IMR-90 (cell line): ENCODE results near the gene CTCFL. TPM values are rescaled to one million over a fixed set of nuclear protein-coding genes. Genes with fewer than 3 reads are reported as not detected.

ENCODE experiments used
- ATAC-seq: fragments of 200-7000 bp; cut with Tn5 transposase; 2 replicates; pipeline ENCODE4 v1.9.1; 2020; ENCODE audit warnings: low read depth, mild to moderate bottlenecking, moderate library complexity
- BruUV-seq: library from RNA; stranded (reverse); fragments of 400-500 nt; replicated peaks from 2 replicates; lab custom pipeline; 2021; lab: Mats Ljungman, UMichigan
- CTCF ChIA-PET: fragments of 300-600 bp; formaldehyde crosslinking; extraction: SDS; loops from one replicate; lab custom pipeline; 2021; ENCODE audit warnings: antibody characterized with exemption; lab: Yijun Ruan, JAX
- POLR2A ChIA-PET: fragments of 300-600 bp; sonication (Branson Sonifier 250); formaldehyde crosslinking; loops from one replicate; lab custom pipeline; 2022; ENCODE audit warnings: antibody characterized with exemption; ENCODE audit not compliant: unreplicated experiment; lab: Charles Lee
- DNase-seq: peaks from one replicate; pipeline ENCODE4 v3.0.0; 2013
- H2AFZ ChIP-seq: replicated peaks from 2 replicates; pipeline ENCODE3; 2013; ENCODE audit warnings: low read length, mild to moderate bottlenecking; ENCODE audit not compliant: poor library complexity
- H2AK5ac ChIP-seq: 2 replicates; pipeline ENCODE4 v1.6.1; 2013; ENCODE audit warnings: low read depth, low read length, inconsistent platforms
- H2AK9ac ChIP-seq: replicated peaks from 2 replicates; pipeline ENCODE3; 2013; ENCODE audit warnings: mild to moderate bottlenecking, low read depth, low read length, moderate library complexity; ENCODE audit not compliant: poor library complexity
- H2BK120ac ChIP-seq: 2 replicates; pipeline ENCODE4 v1.6.1; 2013; ENCODE audit warnings: low read depth, low read length, inconsistent platforms
- H2BK15ac ChIP-seq: 3 replicates; pipeline ENCODE4 v1.6.1; 2013; ENCODE audit warnings: low read depth, low read length, inconsistent platforms
- H2BK20ac ChIP-seq: 2 replicates; pipeline ENCODE4 v1.6.1; 2013; ENCODE audit warnings: low read depth, mild to moderate bottlenecking, inconsistent platforms, low read length, moderate library complexity
- H2BK5ac ChIP-seq: 2 replicates; pipeline ENCODE4 v1.6.1; 2013; ENCODE audit warnings: mild to moderate bottlenecking, low read depth, low read length, inconsistent platforms; ENCODE audit not compliant: poor library complexity, severe bottlenecking
- H3K14ac ChIP-seq: replicated peaks from 2 replicates; pipeline ENCODE4 v1.6.1; 2013; ENCODE audit warnings: low read depth, low read length, inconsistent platforms
- H3K18ac ChIP-seq: 2 replicates; pipeline ENCODE4 v1.6.1; 2013; ENCODE audit warnings: low read depth, low read length, control low read depth
- H3K23ac ChIP-seq: 2 replicates; pipeline ENCODE4 v1.6.1; 2013; ENCODE audit warnings: low read depth, low read length, inconsistent platforms
- H3K27ac ChIP-seq: 2 replicates; pipeline ENCODE4 v1.5.1; 2013; ENCODE audit warnings: mild to moderate bottlenecking, control low read depth, low read length; ENCODE audit not compliant: insufficient read depth
- H3K27me3 ChIP-seq: 2 replicates; pipeline ENCODE4 v1.6.1; 2013; ENCODE audit warnings: low read length; ENCODE audit not compliant: control insufficient read depth, insufficient read depth
- H3K36me3 ChIP-seq: 2 replicates; pipeline ENCODE4 v1.6.1; 2013; ENCODE audit warnings: low read length, mixed read lengths; ENCODE audit not compliant: control insufficient read depth, insufficient read depth
- H3K4ac ChIP-seq: 2 replicates; pipeline ENCODE4 v1.6.1; 2013; ENCODE audit warnings: low read depth, low read length, inconsistent platforms
- H3K4me1 ChIP-seq: 2 replicates; pipeline ENCODE4 v1.6.1; 2013; ENCODE audit warnings: low read length, mixed read lengths; ENCODE audit not compliant: control insufficient read depth, insufficient read depth
- H3K4me2 ChIP-seq: 2 replicates; pipeline ENCODE4 v1.6.1; 2013; ENCODE audit warnings: low read depth, mild to moderate bottlenecking, control low read depth, low read length, moderate library complexity
- H3K4me3 ChIP-seq: 2 replicates; pipeline ENCODE4 v1.5.1; 2013; ENCODE audit warnings: low read depth, mild to moderate bottlenecking, control low read depth, low read length, moderate library complexity; ENCODE audit not compliant: insufficient read depth
- H3K56ac ChIP-seq: 2 replicates; pipeline ENCODE4 v1.6.1; 2013; ENCODE audit warnings: low read length, inconsistent platforms; ENCODE audit not compliant: insufficient read depth; ENCODE audit errors: extremely low read depth
- H3K79me1 ChIP-seq, 2 experiments: 2 replicates each; pipeline ENCODE4 v1.6.1; 2013; ENCODE audit warnings: low read length in 2 of 2, inconsistent platforms in 1 of 2, low read depth in 1 of 2
- H3K9ac ChIP-seq: 2 replicates; pipeline ENCODE4 v1.6.1; 2013; ENCODE audit warnings: low read depth, low read length, control low read depth
- H3K9me1 ChIP-seq: 2 replicates; pipeline ENCODE4 v1.6.1; 2013; ENCODE audit warnings: low read length, inconsistent platforms; ENCODE audit not compliant: insufficient read depth
- H3K9me3 ChIP-seq: 2 replicates; pipeline ENCODE4 v1.6.1; 2013; ENCODE audit warnings: low read length; ENCODE audit not compliant: control insufficient read depth, insufficient read depth
- H4K20me1 ChIP-seq: 2 replicates; pipeline ENCODE4 v1.6.1; 2013; ENCODE audit warnings: low read length, inconsistent platforms; ENCODE audit not compliant: insufficient read depth
- H4K5ac ChIP-seq: 2 replicates; pipeline ENCODE4 v1.6.1; 2013; ENCODE audit warnings: mild to moderate bottlenecking, low read depth, low read length, control low read depth
- H4K8ac ChIP-seq, 2 experiments: 2 replicates each; pipeline ENCODE4 v1.6.1; 2013; ENCODE audit warnings: low read depth in 2 of 2, low read length in 2 of 2, control low read depth in 1 of 2, inconsistent platforms in 1 of 2
- H4K91ac ChIP-seq: 2 replicates; pipeline ENCODE4 v1.6.1; 2013; ENCODE audit warnings: low read depth, low read length, inconsistent platforms; ENCODE audit not compliant: insufficient read depth
- BHLHE40 ChIP-seq: fragments of 150-350 bp; IDR thresholded peaks from 2 replicates; pipeline ENCODE4 v1.6.1; 2016; ENCODE audit warnings: mild to moderate bottlenecking, low read depth, low read length
- CEBPB ChIP-seq: IDR thresholded peaks from 2 replicates; pipeline ENCODE4 v1.6.1; 2012; ENCODE audit warnings: low read depth, low read length, improper control_type of control experiment
- CHD1 ChIP-seq: IDR thresholded peaks from 2 replicates; pipeline ENCODE4 v1.6.1; 2012; ENCODE audit warnings: low read depth, low read length, improper control_type of control experiment
- CTCF ChIP-seq: conservative IDR thresholded peaks from 2 replicates; pipeline ENCODE4 v1.5.1; 2012; ENCODE audit warnings: mild to moderate bottlenecking, low read depth, low read length, improper control_type of control experiment
- ELK1 ChIP-seq: fragments of 150-350 bp; IDR thresholded peaks from 2 replicates; pipeline ENCODE4 v1.6.1; 2016; ENCODE audit warnings: low read depth, mild to moderate bottlenecking, low read length, moderate library complexity, borderline replicate concordance
- FOS ChIP-seq: fragments of 150-350 bp; IDR thresholded peaks from 2 replicates; pipeline ENCODE4 v1.6.1; 2016; ENCODE audit warnings: low read depth, low read length
- MAFK ChIP-seq: IDR thresholded peaks from 2 replicates; pipeline ENCODE4 v1.6.1; 2012; ENCODE audit warnings: low read depth, low read length, improper control_type of control experiment
- MAZ ChIP-seq: IDR thresholded peaks from 2 replicates; pipeline ENCODE4 v1.6.1; 2012; ENCODE audit warnings: low read depth, mild to moderate bottlenecking, low read length, improper control_type of control experiment, moderate library complexity, borderline replicate concordance
- MXI1 ChIP-seq: IDR thresholded peaks from 2 replicates; pipeline ENCODE4 v1.6.1; 2012; ENCODE audit warnings: low read depth, mild to moderate bottlenecking, low read length, moderate library complexity, borderline replicate concordance
- NFE2L2 ChIP-seq: fragments of 150-350 bp; IDR thresholded peaks from 2 replicates; pipeline ENCODE4 v1.6.1; 2016; ENCODE audit warnings: low read depth, mild to moderate bottlenecking, low read length
- POLR2A ChIP-seq: IDR thresholded peaks from 2 replicates; pipeline ENCODE4 v1.6.1; 2012; ENCODE audit warnings: mild to moderate bottlenecking, low read depth, low read length
- RAD21 ChIP-seq: IDR thresholded peaks from 2 replicates; pipeline ENCODE4 v1.6.1; 2012; ENCODE audit warnings: low read length, improper control_type of control experiment
- RCOR1 ChIP-seq: IDR thresholded peaks from 2 replicates; pipeline ENCODE4 v1.6.1; 2012; ENCODE audit warnings: mild to moderate bottlenecking, low read length, improper control_type of control experiment; ENCODE audit not compliant: insufficient replicate concordance
- RFX5 ChIP-seq: IDR thresholded peaks from 2 replicates; pipeline ENCODE4 v1.8.0; 2012; ENCODE audit warnings: low read depth, mild to moderate bottlenecking, low read length, moderate library complexity
- SMC3 ChIP-seq: fragments of 150-350 bp; IDR thresholded peaks from 2 replicates; pipeline ENCODE4 v1.6.1; 2016; ENCODE audit warnings: low read depth, mild to moderate bottlenecking, antibody characterized with exemption, low read length, moderate library complexity
- USF2 ChIP-seq: fragments of 150-350 bp; IDR thresholded peaks from 2 replicates; pipeline ENCODE4 v1.6.1; 2017; ENCODE audit warnings: mild to moderate bottlenecking, antibody characterized with exemption, low read length, low read depth
- WGBS, 2 experiments: methylation state at CpG; one replicate each; pipeline versions ENCODE4 v1.1.5 to v1.1.7; 2013; ENCODE audit warnings: missing lambda C conversion rate in 2 of 2; ENCODE audit not compliant: insufficient read length in 1 of 2; ENCODE audit errors: extremely low coverage in 2 of 2; 5-methylcytosine and 5-hydroxymethylcytosine counted together
- dilution Hi-C: fragments of 300-500 bp; cut with HindIII; formaldehyde crosslinking; loops from one replicate; pipeline ENCODE4 v1.14.3; 2018; ENCODE audit warnings: low sequenced_read_pairs; ENCODE audit not compliant: unreplicated experiment
- in situ Hi-C: fragments of 300-500 bp; cut with MboI; formaldehyde crosslinking; loops from 3 replicates; pipeline ENCODE4 v1.14.3; 2019; ENCODE audit warnings: low sequenced_read_pairs, inconsistent platforms, mixed read lengths
- intact Hi-C: fragments of 100-400 bp; cut with micrococcal nuclease; formaldehyde crosslinking; loops from 2 replicates; pipeline ENCODE4 v1.10.0; 2022
- polyA plus RNA-seq, 3 experiments: library from polyadenylated mRNA; depleted of rRNA; stranded (reverse); fragments of >200 nt; gene quantifications; 2 replicates each; pipeline ENCODE4 v1.2.3, GENCODE V29; 2012; ENCODE audit warnings: low replicate concordance in 1 of 3
- total RNA-seq: library from RNA; depleted of rRNA; stranded (reverse); fragments of >200 nt; gene quantifications from 2 replicates; pipeline ENCODE4 v1.2.3, GENCODE V29; 2012

The CTCFL gene
- total and polyA plus RNA-seq, 2 of the 4 experiments (the other 2 are of a cell fraction), result not detected

- Histone ChIP-seq H3K79me1 (no peaks in the 10 kb centered on the region), H3K23ac (no peak overlapping the region), H4K91ac (no peak overlapping the region), H3K18ac (no peak overlapping the region), H3K56ac (no peak overlapping the region), H2AK9ac (no peak overlapping the region), H2BK15ac (no peak overlapping the region), H3K27ac (no peak overlapping the region), H2BK120ac (no peak overlapping the region), H3K14ac (no peak overlapping the region), H4K5ac (no peak overlapping the region), H4K8ac (no peak overlapping the region), H3K9me1 (no peaks in the 10 kb centered on the region), H3K4me3 (no peak overlapping the region), H3K36me3 (no peaks in the 10 kb centered on the region), H3K4me1 (no peaks in the 10 kb centered on the region), H3K4ac (no peak overlapping the region), H3K9ac (no peak overlapping the region), H2BK20ac (no peak overlapping the region), H2AFZ (no peak overlapping the region), H3K9me3 (no peaks in the 10 kb centered on the region), H2BK5ac (no peak overlapping the region), H3K27me3 (peaks cover 7% of the 10 kb centered on the region), H2AK5ac (no peak overlapping the region), H4K20me1 (no peaks in the 10 kb centered on the region), H3K4me2 (no peak overlapping the region)
- intact Hi-C loops, result no loop called here
- ChIA-PET CTCF (no interaction called here), POLR2A (no interaction called here)
- dilution Hi-C loops, result no loop called here
- DNase-seq (no peak), ATAC-seq (no peak)
- TF ChIP-seq CTCF (no peak), MAZ (no peak), SMC3 (no peak), FOS (no peak), RAD21 (no peak), MXI1 (no peak), MAFK (no peak), NFE2L2 (no peak), RFX5 (no peak), BHLHE40 (no peak), ELK1 (no peak), CHD1 (no peak), POLR2A (no peak), CEBPB (no peak), USF2 (no peak), RCOR1 (no peak)
- in situ Hi-C loops, result no loop called here
- no TSS peak for BruUV-seq
- no CpG with 5 or more reads among the region's 9 CpGs for WGBS, 2 experiments
Measured at GRCh38 chr20:57557926-57558613, 33.1 kb upstream of the CTCFL start.
